Type B pancreatic cell (in vitro differentiated cells): ENCODE measurements around the gene CHN2. TPM values are rescaled to one million over a fixed set of nuclear protein-coding genes. Genes with fewer than 3 reads are reported as not detected.

ENCODE experiments used
- DNase-seq: peaks from one replicate; pipeline ENCODE4 v3.0.0; 2021; ENCODE audit warnings: mixed read lengths; ENCODE audit not compliant: unreplicated experiment; ENCODE audit errors: extremely low spot score
- H3K27ac Mint-ChIP-seq: 2 replicates; pipeline ENCODE4 v1.8.0; 2021; ENCODE audit warnings: mild to moderate bottlenecking, mixed read lengths
- H3K27me3 Mint-ChIP-seq: 2 replicates; pipeline ENCODE4 v1.8.0; 2021; ENCODE audit warnings: mixed read lengths
- H3K36me3 Mint-ChIP-seq: 2 replicates; pipeline ENCODE4 v1.8.0; 2021; ENCODE audit warnings: mixed read lengths
- H3K4me1 Mint-ChIP-seq: one replicate; pipeline ENCODE4 v1.8.0; 2021; ENCODE audit warnings: mixed read lengths; ENCODE audit not compliant: unreplicated experiment
- H3K4me3 Mint-ChIP-seq: 2 replicates; pipeline ENCODE4 v1.8.0; 2021; ENCODE audit warnings: mild to moderate bottlenecking, mixed read lengths
- H3K9me3 Mint-ChIP-seq: 2 replicates; pipeline ENCODE4 v1.8.0; 2021; ENCODE audit warnings: mixed read lengths
- CTCF ChIP-seq: fragments of 200-600 bp; sonication (generic); conservative IDR thresholded peaks from 2 replicates; pipeline ENCODE4 v1.5.0; 2021; ENCODE audit warnings: antibody characterized with exemption, mild to moderate bottlenecking
- total RNA-seq: library from RNA; stranded (reverse); gene quantifications from 2 replicates; pipeline ENCODE4 v1.2.1, GENCODE V29; 2021; ENCODE audit warnings: low replicate concordance

The CHN2 gene
- total RNA-seq, 1 donor from 2014 or later: 19.7 TPM

DNA sequence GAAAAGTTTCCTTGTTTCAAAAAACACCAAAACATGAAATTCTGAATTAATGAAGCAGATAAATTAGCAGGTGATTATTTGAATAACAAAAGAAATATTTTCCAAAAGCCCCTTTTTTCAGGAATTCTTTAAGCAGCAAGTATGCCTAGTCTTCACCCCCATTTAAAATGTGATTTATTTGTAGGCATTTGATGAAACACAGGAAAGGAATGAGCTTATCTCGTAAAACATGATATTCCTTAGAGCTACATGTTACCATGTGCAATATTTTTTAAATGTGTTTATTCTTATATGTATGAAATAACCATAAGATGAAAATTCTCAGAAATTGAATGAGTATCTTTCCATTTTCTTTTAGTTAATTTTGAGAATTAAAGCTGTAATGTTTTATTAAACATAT is 106.1 kb downstream of the CHN2 start:
- no peak for DNase-seq
- Mint-ChIP-seq H3K4me3 (no peak overlapping the region), H3K27me3 (no peaks in the 10 kb centered on the region), H3K4me1 (peaks cover 45% of the 10 kb centered on the region), H3K36me3 (peaks cover 3% of the 10 kb centered on the region), H3K9me3 (no peaks in the 10 kb centered on the region), H3K27ac (no peak overlapping the region)
- no peak for TF ChIP-seq CTCF

DNA sequence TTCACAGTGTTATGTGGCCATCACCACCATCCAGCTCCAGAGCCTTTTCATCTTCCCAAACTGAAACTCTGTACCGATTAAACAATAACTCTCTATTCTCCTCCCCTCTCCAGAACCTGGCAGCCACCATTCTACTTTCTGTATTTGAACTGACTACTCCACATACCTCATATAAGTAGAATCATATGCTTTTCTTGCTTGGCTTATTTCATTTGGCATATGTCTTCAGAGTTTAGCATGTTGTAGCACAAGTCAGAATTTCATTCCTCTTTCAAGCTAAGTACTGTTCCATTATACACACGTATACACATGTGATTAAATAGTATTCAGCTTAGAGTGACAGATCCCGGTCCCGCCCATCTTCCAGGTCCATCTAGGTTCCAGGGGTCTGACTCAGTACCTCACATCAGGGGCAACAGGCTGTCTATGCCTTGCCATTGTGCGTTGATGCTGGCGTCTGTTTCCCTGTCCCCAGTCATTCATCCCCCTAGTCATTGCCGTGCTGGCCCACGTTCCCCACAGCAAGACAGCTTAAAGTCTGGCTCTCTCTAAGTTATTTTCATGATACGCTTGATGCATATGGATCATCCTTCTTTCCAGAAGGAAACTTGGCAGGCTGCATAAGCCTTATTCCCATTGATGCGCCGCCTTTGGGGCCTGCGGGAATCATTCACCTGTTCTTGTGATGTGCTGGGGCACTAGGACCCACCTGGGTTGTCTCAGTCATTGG is 108.3 kb downstream of the CHN2 start:
- H3K4me1 Mint-ChIP-seq: peaks cover 45% of the 10 kb centered on the region
- no peak for DNase-seq
- no peak overlapping the region for H3K27ac Mint-ChIP-seq
- no peak for TF ChIP-seq CTCF
- H3K36me3 Mint-ChIP-seq: peaks cover 6% of the 10 kb centered on the region
- no peaks in the 10 kb centered on the region for H3K27me3 Mint-ChIP-seq
- H3K9me3 Mint-ChIP-seq: peaks cover 4% of the 10 kb centered on the region
- H3K4me3 Mint-ChIP-seq: no peak overlapping the region

DNA sequence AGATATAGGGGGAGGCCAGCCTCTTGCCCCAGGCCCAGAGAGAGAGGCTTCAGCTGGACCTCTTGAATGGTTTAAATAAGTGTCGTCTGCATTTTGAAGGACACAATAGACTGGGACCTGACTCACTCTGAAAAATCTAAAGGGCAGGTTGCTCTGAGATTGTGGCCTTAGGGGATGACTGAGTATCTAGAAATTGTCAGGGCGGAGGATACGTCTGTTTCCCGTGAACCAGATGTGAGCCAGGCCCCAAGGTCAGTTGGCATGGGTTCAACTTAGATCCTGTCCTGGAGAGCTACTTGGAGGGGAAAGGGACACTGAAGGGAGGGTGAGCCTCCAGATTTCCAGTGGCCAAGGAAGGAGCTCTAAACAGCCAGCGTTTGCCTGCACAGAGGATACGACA is 110.2 kb downstream of the CHN2 start:
- H3K27ac Mint-ChIP-seq: peak overlapping the region; percentile 15
- TF ChIP-seq CTCF: no peak
- H3K9me3 Mint-ChIP-seq: peaks cover 11% of the 10 kb centered on the region
- peaks cover 31% of the 10 kb centered on the region for H3K4me1 Mint-ChIP-seq
- no peaks in the 10 kb centered on the region for H3K27me3 Mint-ChIP-seq
- H3K4me3 Mint-ChIP-seq: peak overlapping the region; percentile 6
- no peak for DNase-seq
- H3K36me3 Mint-ChIP-seq: peaks cover 10% of the 10 kb centered on the region

- no peak for DNase-seq
- H3K27me3 Mint-ChIP-seq: no peaks in the 10 kb centered on the region
- TF ChIP-seq CTCF: no peak
- peaks cover 23% of the 10 kb centered on the region for H3K4me1 Mint-ChIP-seq
- H3K27ac Mint-ChIP-seq: no peak overlapping the region
- H3K36me3 Mint-ChIP-seq: peaks cover 7% of the 10 kb centered on the region
- H3K4me3 Mint-ChIP-seq: no peak overlapping the region
- peaks cover 11% of the 10 kb centered on the region for H3K9me3 Mint-ChIP-seq
Observed at GRCh38 chr7:29306319-29306991, 111.9 kb downstream of the CHN2 start.

DNA sequence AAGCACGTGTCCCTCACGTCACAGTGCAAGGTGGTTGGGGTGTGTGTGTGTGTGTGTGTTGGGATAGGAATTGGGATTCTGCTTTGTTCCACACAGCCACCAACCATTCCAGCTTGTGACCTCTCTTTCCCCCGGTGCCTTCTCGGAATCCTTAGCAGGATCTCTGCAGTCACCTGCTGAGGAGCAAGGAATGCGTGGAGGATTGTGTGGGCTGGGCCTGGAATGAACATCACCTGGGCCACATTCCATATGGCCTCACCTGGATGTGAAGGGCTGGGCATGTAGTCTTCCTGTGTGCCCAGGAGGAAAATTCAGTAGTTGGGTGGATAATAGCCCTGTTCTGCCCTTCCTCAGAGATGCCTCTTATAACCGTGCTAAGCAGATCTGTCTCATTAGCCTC is 113.8 kb downstream of the CHN2 start:
- TF ChIP-seq CTCF: no peak
- Mint-ChIP-seq H3K27me3 (no peaks in the 10 kb centered on the region), H3K27ac (no peak overlapping the region), H3K4me3 (no peak overlapping the region), H3K36me3 (peaks cover 7% of the 10 kb centered on the region), H3K9me3 (peaks cover 11% of the 10 kb centered on the region), H3K4me1 (peaks cover 19% of the 10 kb centered on the region)
- DNase-seq: no peak
